G401 (cell line): ENCODE measurements around the gene TSHR. TPM values are rescaled to one million over a fixed set of nuclear protein-coding genes. Genes with fewer than 3 reads are reported as not detected.
"Not testable (repeated sequence)": the region's sequence is repeated elsewhere in the genome, so short reads cannot be mapped to it uniquely, and the experiment has no call there.

Source experiments
- DNase-seq: peaks from one replicate; pipeline ENCODE4 v3.0.0-alpha.2; 2015; ENCODE audit warnings: low spot score
- in situ Hi-C: cut with HindIII; loops from 2 replicates; pipeline ENCODE4 v1.10.0; 2016; ENCODE audit warnings: low sequenced_read_pairs, mixed read lengths
- total RNA-seq: library from RNA; depleted of rRNA; stranded (reverse); fragments of >200 nt; shearing (Covaris generic); gene quantifications from 2 replicates; pipeline ENCODE4 v1.2.3, GENCODE V29; 2014

Gene TSHR
- total RNA-seq, 1 experiment from 2014 or later: not detected

DNA sequence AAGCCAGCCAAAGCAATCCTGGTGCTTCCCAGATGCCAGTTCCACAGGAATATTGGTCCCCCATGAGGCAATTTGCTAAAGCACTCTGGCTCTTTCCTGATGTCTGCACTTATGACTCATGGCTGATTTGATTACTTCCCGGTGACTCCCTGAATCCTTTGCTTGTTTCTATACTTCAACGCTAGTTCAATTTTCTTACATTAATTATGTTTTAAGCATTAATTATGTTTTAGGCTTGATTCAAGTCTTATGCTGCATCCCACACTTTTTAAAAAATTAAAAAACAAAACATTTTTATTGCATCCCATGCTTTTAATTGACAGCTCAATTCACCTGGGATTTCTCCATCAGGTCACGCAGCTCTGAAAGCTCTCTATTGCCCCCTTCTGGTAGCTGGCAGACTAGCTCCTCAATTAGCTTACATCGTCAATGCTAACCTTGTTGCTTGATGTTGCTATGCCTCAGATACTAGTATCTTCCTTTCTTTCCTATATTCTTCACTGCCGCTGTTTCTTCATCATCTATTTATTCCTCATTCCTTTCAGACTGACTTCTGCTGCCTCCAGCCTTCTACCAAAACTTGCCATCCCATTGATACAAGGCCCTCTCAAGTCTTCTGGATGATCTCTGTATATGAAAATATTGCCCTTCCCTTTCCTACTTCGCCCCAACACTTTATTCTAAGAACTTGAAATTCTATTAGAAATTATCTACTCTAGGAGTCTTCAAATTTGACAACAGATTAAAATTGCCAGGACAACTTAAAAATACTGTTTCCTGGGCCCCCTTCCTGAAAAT, 32.0 kb downstream of the TSHR start:
- peak; percentile 73 for DNase-seq
- in situ Hi-C loops: no loop called here

- in situ Hi-C loops: no loop called here
- DNase-seq: no peak
These were observed 32.8 kb downstream of the TSHR start for GRCh38 chr14:80988192-80988591.

- in situ Hi-C loops: no loop called here
- no peak for DNase-seq
These were observed 33.5 kb downstream of the TSHR start for GRCh38 chr14:80988735-80989429.

DNA sequence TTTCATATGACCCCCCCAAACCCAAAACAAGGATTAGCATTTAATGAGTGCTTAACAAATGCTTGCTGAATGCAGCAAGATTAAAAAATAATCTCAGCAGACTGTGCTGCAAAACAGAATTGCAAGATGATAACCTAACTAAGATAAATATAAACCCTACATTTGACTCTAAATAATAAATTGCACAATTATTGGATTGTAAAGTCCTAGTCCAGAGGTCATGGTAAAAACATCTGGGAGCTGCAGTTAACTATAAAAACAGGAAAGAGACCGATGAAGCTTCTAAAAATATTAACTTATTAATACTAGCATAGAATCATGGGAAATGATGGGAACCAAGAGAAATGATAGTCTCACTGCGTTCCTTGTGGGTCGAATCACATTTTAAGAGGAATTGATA, 37.2 kb downstream of the TSHR start:
- in situ Hi-C loops: no loop called here

DNA sequence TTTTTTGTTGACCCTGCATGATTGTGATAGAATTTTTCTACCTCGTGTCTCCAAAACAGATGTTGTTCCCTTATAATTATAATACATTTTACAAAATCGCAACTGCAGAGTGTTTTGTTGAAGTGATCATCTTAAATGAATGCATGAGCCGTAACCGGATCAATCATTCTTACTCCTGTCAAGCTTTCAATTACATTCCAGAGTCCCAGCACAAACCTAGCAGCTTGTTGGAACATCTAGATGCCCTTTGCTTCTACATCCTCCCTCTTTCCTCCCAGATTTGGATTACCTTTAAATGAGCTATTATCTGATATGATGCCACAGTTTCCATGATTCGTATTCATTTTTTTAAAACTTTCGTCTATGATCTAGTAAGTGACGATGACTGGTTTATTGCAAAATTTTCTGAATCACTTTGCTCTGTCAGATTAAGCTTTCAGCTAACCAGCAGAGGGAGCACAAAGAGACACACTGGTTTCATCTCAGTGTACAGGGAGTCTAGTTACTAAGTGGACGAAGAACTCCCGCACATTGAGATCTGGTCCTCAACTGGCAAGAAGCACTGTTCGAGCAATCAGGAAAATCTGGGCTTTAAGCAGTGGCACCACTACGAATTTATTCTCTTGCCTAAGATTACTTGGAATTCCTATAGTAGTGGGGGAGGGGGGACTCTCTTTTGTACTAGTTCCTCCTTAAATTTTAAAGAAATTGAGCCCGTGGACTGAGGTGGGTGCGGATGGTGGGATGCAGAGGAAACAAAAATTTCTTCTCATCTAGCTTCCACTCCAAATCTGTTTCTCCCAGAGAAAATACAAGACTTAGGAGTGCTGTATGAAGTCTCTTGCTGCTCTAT, 40.9 kb downstream of the TSHR start:
- peak; percentile 57 for DNase-seq
- in situ Hi-C loops: no loop called here

More for the DNA sequence above, 37.2 kb downstream of the TSHR start:
- DNase-seq: no peak

DNA sequence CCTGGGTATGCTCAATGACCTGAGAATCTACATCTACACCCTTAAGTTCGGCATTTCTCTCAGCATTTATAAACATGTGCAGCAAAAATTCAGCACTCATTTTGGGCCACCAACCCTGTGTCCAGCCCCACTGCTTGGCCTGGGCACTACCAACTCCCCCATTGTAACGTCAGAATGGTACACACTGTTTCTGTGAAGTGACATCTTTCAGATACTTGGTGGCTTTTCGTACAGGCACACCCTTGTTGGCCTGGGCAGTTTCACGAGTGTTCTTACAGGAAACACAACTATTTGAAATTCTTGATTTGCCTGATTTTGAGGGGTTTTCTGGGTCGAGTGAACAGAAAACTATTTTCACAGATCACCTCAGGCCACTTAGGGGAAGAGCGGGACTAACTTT, 46.0 kb downstream of the TSHR start:
- no peak for DNase-seq
- in situ Hi-C loops: no loop called here

DNA sequence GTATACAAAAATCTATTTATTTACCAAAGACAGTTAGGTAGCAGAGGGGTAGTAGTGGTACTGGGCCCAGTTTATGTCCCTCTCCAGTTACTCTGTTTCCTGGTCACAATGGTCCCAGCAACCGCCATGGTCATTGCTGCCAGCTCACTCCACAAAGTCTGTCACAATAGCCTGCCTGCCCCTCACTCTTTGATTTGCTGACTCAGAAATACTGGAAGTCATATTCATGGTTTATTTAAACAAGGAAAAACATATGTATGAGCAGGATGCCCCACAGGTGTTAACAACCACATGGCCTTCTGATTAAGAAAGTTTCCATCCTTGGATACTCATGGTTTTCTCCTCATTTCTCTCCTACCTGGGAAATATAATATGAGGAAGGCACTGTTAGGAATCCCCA, 49.2 kb downstream of the TSHR start:
- no peak for DNase-seq
- in situ Hi-C loops: no loop called here

DNA sequence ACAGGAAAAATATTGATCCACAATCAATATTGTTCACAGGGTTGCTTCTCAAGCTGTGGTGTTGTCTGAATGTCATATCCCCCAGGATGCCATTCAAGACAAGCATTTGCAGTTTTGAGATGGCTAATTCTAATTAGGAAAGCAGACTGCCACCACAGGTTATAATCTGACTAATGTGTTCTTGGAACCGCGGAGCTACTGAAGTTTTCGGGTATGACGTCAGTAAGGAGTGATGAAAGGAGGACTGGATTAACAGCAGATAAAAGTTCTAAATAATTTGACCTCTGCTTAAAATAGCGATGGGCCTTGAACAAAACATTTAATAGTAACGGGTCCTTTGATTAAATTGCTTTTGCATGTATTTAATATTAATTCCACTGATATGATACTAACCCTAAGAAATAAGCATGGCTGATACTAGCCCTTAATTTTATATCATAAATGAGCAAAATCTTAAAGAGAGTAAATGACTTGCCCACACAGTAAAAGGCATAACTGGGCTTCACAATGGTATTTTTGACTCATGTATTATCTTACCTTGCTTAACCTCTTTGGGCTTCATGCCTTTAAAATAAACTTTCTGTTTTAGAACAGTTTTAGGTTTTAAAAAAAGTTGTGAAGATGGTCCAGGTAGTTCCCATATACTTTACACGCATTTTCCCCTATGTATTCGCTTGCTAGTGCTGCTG, 50.3 kb downstream of the TSHR start:
- no peak for DNase-seq
- in situ Hi-C loops: no loop called here

DNA sequence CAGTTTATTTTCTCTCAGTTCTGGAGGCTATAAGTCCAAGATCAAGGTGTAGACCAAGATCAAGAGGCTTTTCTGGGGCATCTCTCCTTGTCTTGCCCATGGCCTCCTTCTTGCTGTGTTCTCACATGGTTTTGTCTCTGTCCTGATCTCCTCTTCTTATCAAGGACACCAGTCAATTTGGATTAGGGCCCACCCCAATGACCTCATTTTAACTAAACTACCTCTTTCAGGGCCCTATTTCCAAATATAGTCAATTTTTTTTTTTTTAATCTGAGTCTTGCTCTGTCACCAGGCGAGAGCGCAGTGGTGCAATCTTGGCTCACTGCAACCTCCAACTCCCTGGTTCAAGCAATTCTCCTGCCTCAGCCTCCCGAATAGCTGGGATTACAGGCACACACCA, 50.8 kb downstream of the TSHR start:
- in situ Hi-C loops: no loop called here
- DNase-seq: no peak

- in situ Hi-C loops: no loop called here
- no peak for DNase-seq
These were observed 51.7 kb downstream of the TSHR start for GRCh38 chr14:81007131-81007530.

DNA sequence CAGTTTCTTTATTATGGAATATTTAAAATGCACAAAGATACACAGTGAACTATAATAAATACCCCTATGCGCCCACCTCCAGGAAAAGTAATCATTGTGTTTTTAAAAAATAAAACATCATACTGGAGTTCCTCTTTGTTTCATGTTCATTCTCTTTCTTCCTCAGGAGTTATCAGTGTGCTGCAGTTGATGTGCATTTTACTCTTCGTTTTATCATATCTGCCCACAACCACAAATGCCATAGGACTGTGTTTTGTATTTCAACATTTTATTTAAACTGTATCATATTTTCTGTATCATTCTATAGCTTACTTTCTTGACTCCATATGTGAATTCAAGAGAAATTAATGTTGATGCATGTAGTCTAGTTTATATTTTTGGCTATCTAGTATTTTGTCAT, 53.9 kb downstream of the TSHR start:
- no peak for DNase-seq
- in situ Hi-C loops: no loop called here

DNA sequence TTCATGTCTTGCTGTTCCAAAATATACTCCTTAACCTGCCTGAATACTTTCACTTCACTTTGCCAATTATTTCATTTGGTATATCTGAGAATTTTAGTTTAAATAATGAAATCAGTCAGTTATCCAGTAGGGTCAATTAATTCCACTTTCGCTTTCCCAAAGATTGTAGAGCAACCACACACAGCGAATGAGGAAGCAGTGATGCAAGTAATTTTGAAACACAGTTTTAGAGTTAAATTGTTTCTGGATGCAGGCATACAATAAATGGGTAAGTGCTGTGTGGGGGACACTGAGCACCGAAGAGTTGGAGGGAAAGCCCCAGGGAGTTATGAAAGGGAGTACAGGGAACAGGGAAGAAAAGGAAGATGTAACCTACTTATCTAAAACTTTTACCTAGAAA, 62.8 kb downstream of the TSHR start:
- no peak for DNase-seq
- in situ Hi-C loops: no loop called here

GRCh38 chr14:81018684-81019083, 63.3 kb downstream of the TSHR start:
- no peak for DNase-seq
- in situ Hi-C loops: no loop called here

GRCh38 chr14:81019113-81019512, 63.7 kb downstream of the TSHR start:
- in situ Hi-C loops, DNase-seq: not testable (repeated sequence)

- in situ Hi-C loops: no loop called here
These were observed 67.8 kb downstream of the TSHR start for GRCh38 chr14:81023095-81023710.

DNA sequence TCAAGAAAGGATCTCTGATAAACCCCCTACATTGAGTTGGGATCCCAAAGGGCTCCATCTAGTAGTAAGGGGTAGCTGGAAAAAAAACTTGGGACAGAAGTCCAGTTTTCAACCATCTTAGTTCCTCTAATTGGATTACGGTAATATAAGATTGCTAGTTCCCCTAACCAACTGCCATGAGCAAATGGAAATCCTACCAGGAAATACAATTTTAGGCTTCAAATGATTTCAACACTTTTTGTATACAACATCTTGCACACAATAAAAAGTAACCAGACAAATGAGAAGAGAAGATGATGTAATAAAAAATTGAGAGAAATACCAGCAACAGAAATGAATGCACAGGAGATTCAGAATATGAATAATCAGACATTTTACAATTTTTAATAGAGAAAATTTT, 73.0 kb downstream of the TSHR start:
- in situ Hi-C loops: no loop called here

More at GRCh38 chr14:81023095-81023710, 67.8 kb downstream of the TSHR start:
- no peak for DNase-seq

DNA sequence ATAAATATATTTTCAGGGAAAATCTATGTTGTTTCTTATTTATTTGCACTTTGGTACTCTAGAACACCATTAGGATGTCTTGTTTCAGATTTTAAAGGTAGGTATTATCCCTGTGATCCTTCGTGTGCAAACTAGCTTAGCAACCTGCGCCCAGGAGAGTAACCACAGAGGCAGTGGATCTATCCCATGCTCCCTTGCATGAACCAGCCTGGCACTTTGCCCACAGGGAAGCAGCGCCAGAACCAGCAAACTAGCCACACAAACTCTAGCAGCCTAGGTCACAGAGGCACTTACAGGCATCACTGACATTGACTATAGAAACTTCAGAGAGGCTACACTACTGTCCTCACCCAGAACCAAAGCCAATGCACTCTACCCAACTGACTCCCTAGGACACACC, 76.1 kb downstream of the TSHR start:
- no peak for DNase-seq
- in situ Hi-C loops: no loop called here

More for the DNA sequence above, 73.0 kb downstream of the TSHR start:
- no peak for DNase-seq

- in situ Hi-C loops: no loop called here
- DNase-seq: no peak
These were observed 78.3 kb downstream of the TSHR start for GRCh38 chr14:81033698-81034240.

DNA sequence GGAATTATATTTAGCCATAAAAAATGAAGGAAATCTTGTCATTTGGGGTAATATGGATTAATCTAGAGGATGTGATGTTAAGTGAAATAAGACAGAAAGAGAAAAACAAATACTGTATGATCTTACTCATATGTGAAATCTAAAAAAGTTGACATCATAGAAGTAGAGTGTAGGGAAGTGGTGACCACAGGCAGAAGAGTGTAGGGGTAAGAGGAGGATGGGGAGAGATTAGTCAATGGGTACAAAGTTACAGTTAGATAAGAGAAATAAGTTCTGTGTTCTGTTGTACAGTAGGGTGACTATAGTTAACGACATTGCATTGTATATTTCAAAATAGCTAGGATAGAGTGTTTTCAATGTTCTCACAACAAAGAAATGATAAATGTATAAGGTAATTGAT, 87.0 kb downstream of the TSHR start:
- no peak for DNase-seq
- in situ Hi-C loops: no loop called here
